Gastrocnemius medialis (tissue), 4 donors: ENCODE data around the gene TTC39B. TPM values are rescaled to one million over a fixed set of nuclear protein-coding genes. Genes with fewer than 3 reads are reported as not detected.

ENCODE experiments used
- ATAC-seq, 2 donors: fragments of 150-250 bp; one replicate each; pipeline ENCODE4 v1.9.1; 2016
- DNase-seq, 2 donors: peaks; one replicate each; pipeline ENCODE4 v3.0.0-alpha.2; 2019
- H3K27ac ChIP-seq, 4 donors: fragments of 200-600 bp; sonication (generic); 1 replicate in 1 of 4; 2 replicates in 3 of 4; pipeline ENCODE4 v1.5.1; 2016 to 2018; ENCODE audit warnings: mild to moderate bottlenecking in 2 of 4, moderate library complexity in 1 of 4
- H3K27me3 ChIP-seq, 3 donors: fragments of 200-600 bp; sonication (generic) in 2 of 3; 1 replicate in 1 of 3; 2 replicates in 2 of 3; pipeline versions ENCODE4 v1.5.1 to v1.6.0; 2016 to 2019; ENCODE audit warnings: mild to moderate bottlenecking in 1 of 3, moderate library complexity in 1 of 3
- H3K36me3 ChIP-seq, 2 donors: fragments of 200-600 bp; sonication (generic) in 1 of 2; one replicate each; pipeline ENCODE4 v1.5.1; 2017 to 2018
- H3K4me1 ChIP-seq, 2 donors: fragments of 200-600 bp; sonication (generic) in 1 of 2; one replicate each; pipeline ENCODE4 v1.5.1; 2016 to 2017; ENCODE audit warnings: mild to moderate bottlenecking in 2 of 2
- H3K4me3 ChIP-seq, 4 donors: fragments of 200-600 bp; sonication (generic) in 3 of 4; 1 replicate in 1 of 4; 2 replicates in 3 of 4; pipeline ENCODE4 v1.5.1; 2016 to 2019; ENCODE audit warnings: mild to moderate bottlenecking in 2 of 4
- H3K9me3 ChIP-seq, 3 donors: fragments of 200-600 bp; sonication (generic) in 2 of 3; 1 replicate in 1 of 3; 2 replicates in 2 of 3; pipeline ENCODE4 v1.5.1; 2016 to 2019
- CTCF ChIP-seq, 5 experiments: fragments of 450-650 bp in 3 of 5; fragments of 200-600 bp in 2 of 5; sonication (generic) in 2 of 5; IDR thresholded peaks in 4 of 5; conservative IDR thresholded peaks in 1 of 5; 1 replicate in 4 of 5; 2 replicates in 1 of 5; pipeline ENCODE4 v1.5.1; 2016 to 2019; ENCODE audit warnings: antibody characterized with exemption in 5 of 5, mild to moderate bottlenecking in 3 of 5, moderate library complexity in 3 of 5
- POLR2A ChIP-seq, 2 donors: fragments of 450-650 bp; IDR thresholded peaks; one replicate each; pipeline ENCODE4 v1.6.1; 2017; ENCODE audit warnings: antibody characterized with exemption in 2 of 2, mild to moderate bottlenecking in 2 of 2, moderate library complexity in 2 of 2
- in situ Hi-C, 4 donors: fragments of 200-750 bp; cut with MboI; loops; one replicate each; pipeline versions ENCODE4 v1.15.0 to v1.8.0; 2017; ENCODE audit warnings: low sequenced_read_pairs in 4 of 4
- intact Hi-C: fragments of 100-400 bp; cut with DNase I; formaldehyde crosslinking; loops from one replicate; pipeline ENCODE4 v1.15.1; 2023; ENCODE audit warnings: low total_unique reads
- total RNA-seq, 4 donors: library from RNA; depleted of rRNA; stranded (reverse); fragments of >200 nt; gene quantifications; one replicate each; pipeline versions ENCODE4 v1.1.0 to v1.2.3, GENCODE V29; 2016

The TTC39B gene
- total RNA-seq, 4 donors from 2014 or later, result 1.8 to 6.9 (median 3.8) TPM

- no peaks in the 10 kb centered on the region for H3K27me3 ChIP-seq
Observed at GRCh38 chr9:15116130-15116580, 190.9 kb downstream of the TTC39B start.

GRCh38 chr9:15115702-15116101 lies 191.3 kb downstream of the TTC39B start:
- no peaks in the 10 kb centered on the region for H3K9me3 ChIP-seq
- ATAC-seq (peak in 1 of 2 donors; percentile 33), DNase-seq (no peak)
- peak overlapping the region; percentile 50 to 60 (median 57) for H3K27ac ChIP-seq
- H3K4me1 ChIP-seq, result peaks cover 20 to 21% of the 10 kb centered on the region in 2 donors
- TF ChIP-seq CTCF (IDR thresholded peaks at IDR 0.05 in 4 of 5, conservative IDR thresholded peaks at IDR 0.05 in 1 of 5), result no peak
- TF ChIP-seq POLR2A (IDR thresholded peaks at IDR 0.05), result no peak
- no peaks in the 10 kb centered on the region for H3K27me3 ChIP-seq
- intact Hi-C loops, result no loop called here
- H3K4me3 ChIP-seq, result peak overlapping the region in 1 of 4 donors; percentile 18
- in situ Hi-C loops, result loop anchor here in 1 of 4 donors (25.0 kb wide), 1 partner anchor 97 kb away; no protein-coding TSS in a partner anchor
- no peaks in the 10 kb centered on the region for H3K36me3 ChIP-seq

More at GRCh38 chr9:15116130-15116580, 190.9 kb downstream of the TTC39B start:
- ATAC-seq, result peak; percentile 88 to 92
- TF ChIP-seq POLR2A (IDR thresholded peaks at IDR 0.05), result no peak
- TF ChIP-seq CTCF (IDR thresholded peaks at IDR 0.05 in 4 of 5, conservative IDR thresholded peaks at IDR 0.05 in 1 of 5), result no peak
- H3K4me1 ChIP-seq, result peaks cover 20 to 21% of the 10 kb centered on the region in 2 donors
- H3K9me3 ChIP-seq, result no peaks in the 10 kb centered on the region
- peak overlapping the region; percentile 50 to 60 (median 57) for H3K27ac ChIP-seq
- DNase-seq, result peak in 1 of 2 donors; percentile 8
- in situ Hi-C loops, result loop anchor here in 1 of 4 donors (25.0 kb wide), 1 partner anchor 96 kb away; no protein-coding TSS in a partner anchor
- intact Hi-C loops, result no loop called here
- H3K4me3 ChIP-seq, result peak overlapping the region in 3 of 4 donors; percentile 18 to 29 (median 26)
- H3K36me3 ChIP-seq, result no peaks in the 10 kb centered on the region

- Histone ChIP-seq H3K4me3 (no peak overlapping the region), H3K27me3 (no peaks in the 10 kb centered on the region), H3K27ac (peak overlapping the region in 1 of 4 donors; percentile 57), H3K4me1 (peaks cover 20 to 21% of the 10 kb centered on the region in 2 donors), H3K9me3 (no peaks in the 10 kb centered on the region), H3K36me3 (no peaks in the 10 kb centered on the region)
- no peak for DNase-seq
- TF ChIP-seq POLR2A (IDR thresholded peaks at IDR 0.05), result no peak
- TF ChIP-seq CTCF (IDR thresholded peaks at IDR 0.05 in 4 of 5, conservative IDR thresholded peaks at IDR 0.05 in 1 of 5), result no peak
- intact Hi-C loops (no loop called here), in situ Hi-C loops (loop anchor here in 1 of 4 donors (25.0 kb wide), 1 partner anchor 97 kb away; no protein-coding TSS in a partner anchor)
- no peak for ATAC-seq
Observed at GRCh38 chr9:15115041-15115440, 192.0 kb downstream of the TTC39B start.

Other genes starting within 250 kb of the TTC39B start
- 10 to 100 TPM; 18.3 to 31.9 (median 20.3) TPM for gene SNAPC3, start 115.7 kb upstream of the TTC39B start, total RNA-seq
- 10 to 100 TPM; 11.7 to 21.3 (median 12.5) TPM for gene PSIP1, start 203.8 kb upstream of the TTC39B start, total RNA-seq
- 1 to 10 TPM in 3 of 4 donors, under 1 TPM in 1; 0.61 to 1.7 (median 1.3) TPM for gene CCDC171, start 245.8 kb upstream of the TTC39B start, total RNA-seq